IMR-90 (cell line): Measurements from ENCODE around the gene DCP2.

ENCODE experiments used
- CEBPB ChIP-seq: IDR thresholded peaks from 2 replicates; pipeline ENCODE4 v1.6.1; 2012; ENCODE audit warnings: low read depth, low read length, improper control_type of control experiment
- MXI1 ChIP-seq: IDR thresholded peaks from 2 replicates; pipeline ENCODE4 v1.6.1; 2012; ENCODE audit warnings: low read depth, mild to moderate bottlenecking, low read length, moderate library complexity, borderline replicate concordance
- POLR2A ChIP-seq: IDR thresholded peaks from 2 replicates; pipeline ENCODE4 v1.6.1; 2012; ENCODE audit warnings: mild to moderate bottlenecking, low read depth, low read length
- RAD21 ChIP-seq: IDR thresholded peaks from 2 replicates; pipeline ENCODE4 v1.6.1; 2012; ENCODE audit warnings: low read length, improper control_type of control experiment
- RFX5 ChIP-seq: IDR thresholded peaks from 2 replicates; pipeline ENCODE4 v1.8.0; 2012; ENCODE audit warnings: low read depth, mild to moderate bottlenecking, low read length, moderate library complexity
- SMC3 ChIP-seq: fragments of 150-350 bp; IDR thresholded peaks from 2 replicates; pipeline ENCODE4 v1.6.1; 2016; ENCODE audit warnings: low read depth, mild to moderate bottlenecking, antibody characterized with exemption, low read length, moderate library complexity
- TF ChIP-seq, protein P1 (sequence below): conservative IDR thresholded peaks from 2 replicates; pipeline ENCODE4 v1.5.1; 2012; ENCODE audit warnings: mild to moderate bottlenecking, low read depth, low read length, improper control_type of control experiment
- TF ChIP-seq, protein P2 (sequence below): fragments of 150-350 bp; IDR thresholded peaks from 2 replicates; pipeline ENCODE4 v1.6.1; 2017; ENCODE audit warnings: mild to moderate bottlenecking, antibody characterized with exemption, low read length, low read depth

DNA sequence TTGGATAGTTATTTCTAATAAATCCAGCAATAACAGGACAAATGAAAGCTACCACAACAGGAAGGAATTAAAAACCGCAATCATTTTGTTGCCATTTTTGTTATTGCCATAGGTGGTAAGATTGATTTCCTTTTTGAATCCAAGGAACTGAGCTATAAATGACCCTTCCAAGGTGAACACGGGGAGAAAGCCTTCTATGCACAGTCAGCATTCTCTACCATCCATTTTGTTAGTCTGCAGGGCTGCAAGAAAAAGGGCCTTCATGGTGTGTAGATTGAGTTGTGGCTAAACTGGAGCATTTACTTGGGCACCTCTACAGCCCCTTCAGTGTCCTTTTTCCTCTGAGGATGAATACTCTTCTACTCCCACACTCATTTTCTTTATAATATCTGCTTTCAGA is 35.9 kb upstream of the DCP2 start:
- TF ChIP-seq, protein P1, sequence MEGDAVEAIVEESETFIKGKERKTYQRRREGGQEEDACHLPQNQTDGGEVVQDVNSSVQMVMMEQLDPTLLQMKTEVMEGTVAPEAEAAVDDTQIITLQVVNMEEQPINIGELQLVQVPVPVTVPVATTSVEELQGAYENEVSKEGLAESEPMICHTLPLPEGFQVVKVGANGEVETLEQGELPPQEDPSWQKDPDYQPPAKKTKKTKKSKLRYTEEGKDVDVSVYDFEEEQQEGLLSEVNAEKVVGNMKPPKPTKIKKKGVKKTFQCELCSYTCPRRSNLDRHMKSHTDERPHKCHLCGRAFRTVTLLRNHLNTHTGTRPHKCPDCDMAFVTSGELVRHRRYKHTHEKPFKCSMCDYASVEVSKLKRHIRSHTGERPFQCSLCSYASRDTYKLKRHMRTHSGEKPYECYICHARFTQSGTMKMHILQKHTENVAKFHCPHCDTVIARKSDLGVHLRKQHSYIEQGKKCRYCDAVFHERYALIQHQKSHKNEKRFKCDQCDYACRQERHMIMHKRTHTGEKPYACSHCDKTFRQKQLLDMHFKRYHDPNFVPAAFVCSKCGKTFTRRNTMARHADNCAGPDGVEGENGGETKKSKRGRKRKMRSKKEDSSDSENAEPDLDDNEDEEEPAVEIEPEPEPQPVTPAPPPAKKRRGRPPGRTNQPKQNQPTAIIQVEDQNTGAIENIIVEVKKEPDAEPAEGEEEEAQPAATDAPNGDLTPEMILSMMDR: no peak
- TF ChIP-seq POLR2A: no peak
- TF ChIP-seq MXI1: no peak
- no peak for TF ChIP-seq CEBPB
- TF ChIP-seq SMC3: no peak
- TF ChIP-seq, protein P2, sequence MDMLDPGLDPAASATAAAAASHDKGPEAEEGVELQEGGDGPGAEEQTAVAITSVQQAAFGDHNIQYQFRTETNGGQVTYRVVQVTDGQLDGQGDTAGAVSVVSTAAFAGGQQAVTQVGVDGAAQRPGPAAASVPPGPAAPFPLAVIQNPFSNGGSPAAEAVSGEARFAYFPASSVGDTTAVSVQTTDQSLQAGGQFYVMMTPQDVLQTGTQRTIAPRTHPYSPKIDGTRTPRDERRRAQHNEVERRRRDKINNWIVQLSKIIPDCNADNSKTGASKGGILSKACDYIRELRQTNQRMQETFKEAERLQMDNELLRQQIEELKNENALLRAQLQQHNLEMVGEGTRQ: no peak
- no peak for TF ChIP-seq RFX5
- no peak for TF ChIP-seq RAD21
